Neural cell (in vitro differentiated cells): ENCODE measurements around the gene TRIM37. TPM values are rescaled to one million over a fixed set of nuclear protein-coding genes. Genes with fewer than 3 reads are reported as not detected.

Source experiments
- H2AFZ ChIP-seq: fragments of 200-600, 300-800 bp; sonication (generic), shearing (Covaris generic); 2 replicates; pipeline ENCODE4 v1.6.0; 2014; ENCODE audit warnings: low read depth, mild to moderate bottlenecking, antibody characterized with exemption, low read length, moderate library complexity
- H3F3A ChIP-seq: fragments of 200-600 bp; shearing (Covaris generic); 2 replicates; pipeline ENCODE4 v1.6.1; 2016; ENCODE audit warnings: mild to moderate bottlenecking, moderate library complexity, mixed read lengths, antibody characterized with exemption, low read length; ENCODE audit not compliant: insufficient read depth, poor library complexity, severe bottlenecking
- H3K27ac ChIP-seq: fragments of 200-600, 300-800 bp; sonication (generic), shearing (Covaris generic); 2 replicates; pipeline ENCODE4 v1.5.1; 2014; ENCODE audit warnings: mild to moderate bottlenecking, low read length, moderate library complexity
- H3K27me3 ChIP-seq: fragments of 300-800, 200-600 bp; sonication (generic), shearing (Covaris generic); 2 replicates; pipeline ENCODE4 v1.6.0; 2014; ENCODE audit warnings: mild to moderate bottlenecking, low read depth, low read length, moderate library complexity; ENCODE audit not compliant: insufficient read depth
- H3K36me3 ChIP-seq: fragments of 300-800, 200-600 bp; sonication (generic), shearing (Covaris generic); 2 replicates; pipeline ENCODE4 v1.5.1; 2014; ENCODE audit warnings: mild to moderate bottlenecking, antibody characterized with exemption, low read length, moderate library complexity; ENCODE audit not compliant: insufficient read depth
- H3K4me2 ChIP-seq: fragments of 300-800, 200-600 bp; sonication (generic), shearing (Covaris generic); 2 replicates; pipeline ENCODE4 v1.6.0; 2014; ENCODE audit warnings: mild to moderate bottlenecking, low read length
- H3K4me3 ChIP-seq: fragments of 300-800, 200-600 bp; sonication (generic), shearing (Covaris generic); 2 replicates; pipeline ENCODE4 v1.5.1; 2014; ENCODE audit warnings: mild to moderate bottlenecking, low read length, moderate library complexity
- H3K79me2 ChIP-seq: fragments of 200-600 bp; shearing (Covaris generic); replicated peaks from 2 replicates; pipeline ENCODE4 v1.6.0; 2014; ENCODE audit warnings: mild to moderate bottlenecking, low read length, moderate library complexity; ENCODE audit not compliant: insufficient read depth
- H3K9ac ChIP-seq: fragments of 300-800, 200-600 bp; sonication (generic), shearing (Covaris generic); 2 replicates; pipeline ENCODE4 v1.6.1; 2016; ENCODE audit warnings: mild to moderate bottlenecking, low read length, mixed read lengths
- H3K9me2 ChIP-seq: fragments of 200-600 bp; shearing (Covaris generic); 2 replicates; pipeline ENCODE4 v1.6.1; 2016; ENCODE audit warnings: mild to moderate bottlenecking, low read length, mixed read lengths; ENCODE audit not compliant: insufficient read depth
- H3K9me3 ChIP-seq: fragments of 200-600, 300-800 bp; sonication (generic), shearing (Covaris generic); 2 replicates; pipeline ENCODE4 v1.6.1; 2016; ENCODE audit warnings: mild to moderate bottlenecking, mixed run types, low read length, moderate library complexity, mixed read lengths
- H4K20me1 ChIP-seq: fragments of 200-600 bp; shearing (Covaris generic); 2 replicates; pipeline ENCODE4 v1.6.1; 2016; ENCODE audit warnings: mild to moderate bottlenecking, mixed run types; ENCODE audit not compliant: insufficient read depth
- EP300 ChIP-seq: fragments of 450-650 bp; conservative IDR thresholded peaks from 2 replicates; pipeline ENCODE4 v1.6.1; 2014; ENCODE audit warnings: antibody characterized with exemption, mild to moderate bottlenecking, moderate library complexity; ENCODE audit not compliant: poor library complexity, severe bottlenecking
- EZH2 ChIP-seq: fragments of 200-600, 300-800 bp; shearing (Covaris generic), sonication (generic); IDR thresholded peaks from 2 replicates; pipeline ENCODE4 v1.6.1; 2014; ENCODE audit warnings: antibody characterized with exemption, low read length, borderline replicate concordance, mild to moderate bottlenecking; ENCODE audit not compliant: insufficient read depth, poor library complexity, severe bottlenecking
- MXI1 ChIP-seq: fragments of 450-650 bp; conservative IDR thresholded peaks from 2 replicates; pipeline ENCODE4 v1.6.1; 2014; ENCODE audit warnings: antibody characterized with exemption, mild to moderate bottlenecking; ENCODE audit not compliant: poor library complexity, severe bottlenecking
- POLR2AphosphoS5 ChIP-seq: IDR thresholded peaks from 2 replicates; pipeline ENCODE4 v1.6.1; 2012
- RAD21 ChIP-seq: fragments of 450-650 bp; conservative IDR thresholded peaks from 2 replicates; pipeline ENCODE4 v1.6.1; 2014; ENCODE audit warnings: antibody characterized with exemption, mild to moderate bottlenecking, moderate library complexity
- SMC3 ChIP-seq: fragments of 450-650 bp; conservative IDR thresholded peaks from 2 replicates; pipeline ENCODE4 v1.6.1; 2014; ENCODE audit warnings: antibody characterized with exemption, mild to moderate bottlenecking, moderate library complexity; ENCODE audit not compliant: poor library complexity
- TAF1 ChIP-seq: IDR thresholded peaks from 2 replicates; pipeline ENCODE4 v1.6.1; 2012; ENCODE audit warnings: low read depth
- polyA plus RNA-seq: library from polyadenylated mRNA; depleted of rRNA; stranded (reverse); fragments of >200 nt; gene quantifications from 2 replicates; pipeline ENCODE4 v1.2.3, GENCODE V29; 2014
- TF ChIP-seq, protein P1 (sequence below): fragments of 450-650 bp; IDR thresholded peaks from 2 replicates; pipeline ENCODE4 v1.5.1; 2014; ENCODE audit warnings: antibody characterized with exemption, mild to moderate bottlenecking, moderate library complexity; ENCODE audit not compliant: poor library complexity, severe bottlenecking
- TF ChIP-seq, protein P2 (sequence below): IDR thresholded peaks from 2 replicates; pipeline ENCODE4 v1.6.1; 2012; ENCODE audit warnings: borderline replicate concordance

TRIM37 gene
- polyA plus RNA-seq, 1 donor from 2014 or later: 65.2 TPM

DNA sequence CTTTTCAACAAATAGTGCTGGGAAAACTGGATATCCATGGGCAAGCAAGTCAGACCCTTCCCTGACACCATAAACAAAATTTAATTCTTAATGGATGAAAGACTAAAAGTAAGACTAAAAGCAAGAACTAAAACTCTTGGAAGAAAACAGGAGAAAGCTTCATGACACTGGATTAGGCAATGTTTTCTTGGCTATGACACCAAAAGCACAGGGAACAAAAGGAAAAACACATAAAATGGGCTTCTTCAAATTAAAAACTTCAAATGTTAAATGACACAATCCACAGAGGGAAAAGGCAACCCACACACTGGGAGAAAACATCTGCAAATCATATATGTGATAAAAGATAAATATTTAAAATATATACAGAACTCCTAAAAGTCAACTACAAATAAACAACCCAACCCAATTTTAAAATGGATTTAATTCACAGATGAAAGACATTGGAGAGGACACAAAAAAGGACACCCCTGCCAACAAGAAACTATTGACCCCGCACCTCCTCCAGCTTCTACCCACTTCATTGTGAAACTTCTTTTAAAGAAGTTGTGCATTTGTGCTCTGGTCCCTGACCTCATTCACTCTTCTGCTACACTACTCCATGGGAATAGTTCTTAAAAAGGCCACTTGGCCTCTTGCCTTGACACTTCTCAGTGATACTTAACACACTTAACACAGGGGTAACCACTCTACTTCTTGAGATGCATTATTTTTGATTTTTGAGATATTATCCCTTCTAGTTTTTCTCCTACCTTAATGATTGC lies 80.3 kb downstream of the TRIM37 start:
- no peak overlapping the region for H3K4me3 ChIP-seq
- H3K36me3 ChIP-seq: no peaks in the 10 kb centered on the region
- H4K20me1 ChIP-seq: no peaks in the 10 kb centered on the region
- no peaks in the 10 kb centered on the region for H3K79me2 ChIP-seq
- TF ChIP-seq, protein P1, sequence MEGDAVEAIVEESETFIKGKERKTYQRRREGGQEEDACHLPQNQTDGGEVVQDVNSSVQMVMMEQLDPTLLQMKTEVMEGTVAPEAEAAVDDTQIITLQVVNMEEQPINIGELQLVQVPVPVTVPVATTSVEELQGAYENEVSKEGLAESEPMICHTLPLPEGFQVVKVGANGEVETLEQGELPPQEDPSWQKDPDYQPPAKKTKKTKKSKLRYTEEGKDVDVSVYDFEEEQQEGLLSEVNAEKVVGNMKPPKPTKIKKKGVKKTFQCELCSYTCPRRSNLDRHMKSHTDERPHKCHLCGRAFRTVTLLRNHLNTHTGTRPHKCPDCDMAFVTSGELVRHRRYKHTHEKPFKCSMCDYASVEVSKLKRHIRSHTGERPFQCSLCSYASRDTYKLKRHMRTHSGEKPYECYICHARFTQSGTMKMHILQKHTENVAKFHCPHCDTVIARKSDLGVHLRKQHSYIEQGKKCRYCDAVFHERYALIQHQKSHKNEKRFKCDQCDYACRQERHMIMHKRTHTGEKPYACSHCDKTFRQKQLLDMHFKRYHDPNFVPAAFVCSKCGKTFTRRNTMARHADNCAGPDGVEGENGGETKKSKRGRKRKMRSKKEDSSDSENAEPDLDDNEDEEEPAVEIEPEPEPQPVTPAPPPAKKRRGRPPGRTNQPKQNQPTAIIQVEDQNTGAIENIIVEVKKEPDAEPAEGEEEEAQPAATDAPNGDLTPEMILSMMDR: no peak
- TF ChIP-seq EP300 (no peak), RAD21 (no peak), EZH2 (no peak), MXI1 (no peak), TAF1 (no peak), POLR2AphosphoS5 (no peak), SMC3 (no peak)
- TF ChIP-seq, protein P2, sequence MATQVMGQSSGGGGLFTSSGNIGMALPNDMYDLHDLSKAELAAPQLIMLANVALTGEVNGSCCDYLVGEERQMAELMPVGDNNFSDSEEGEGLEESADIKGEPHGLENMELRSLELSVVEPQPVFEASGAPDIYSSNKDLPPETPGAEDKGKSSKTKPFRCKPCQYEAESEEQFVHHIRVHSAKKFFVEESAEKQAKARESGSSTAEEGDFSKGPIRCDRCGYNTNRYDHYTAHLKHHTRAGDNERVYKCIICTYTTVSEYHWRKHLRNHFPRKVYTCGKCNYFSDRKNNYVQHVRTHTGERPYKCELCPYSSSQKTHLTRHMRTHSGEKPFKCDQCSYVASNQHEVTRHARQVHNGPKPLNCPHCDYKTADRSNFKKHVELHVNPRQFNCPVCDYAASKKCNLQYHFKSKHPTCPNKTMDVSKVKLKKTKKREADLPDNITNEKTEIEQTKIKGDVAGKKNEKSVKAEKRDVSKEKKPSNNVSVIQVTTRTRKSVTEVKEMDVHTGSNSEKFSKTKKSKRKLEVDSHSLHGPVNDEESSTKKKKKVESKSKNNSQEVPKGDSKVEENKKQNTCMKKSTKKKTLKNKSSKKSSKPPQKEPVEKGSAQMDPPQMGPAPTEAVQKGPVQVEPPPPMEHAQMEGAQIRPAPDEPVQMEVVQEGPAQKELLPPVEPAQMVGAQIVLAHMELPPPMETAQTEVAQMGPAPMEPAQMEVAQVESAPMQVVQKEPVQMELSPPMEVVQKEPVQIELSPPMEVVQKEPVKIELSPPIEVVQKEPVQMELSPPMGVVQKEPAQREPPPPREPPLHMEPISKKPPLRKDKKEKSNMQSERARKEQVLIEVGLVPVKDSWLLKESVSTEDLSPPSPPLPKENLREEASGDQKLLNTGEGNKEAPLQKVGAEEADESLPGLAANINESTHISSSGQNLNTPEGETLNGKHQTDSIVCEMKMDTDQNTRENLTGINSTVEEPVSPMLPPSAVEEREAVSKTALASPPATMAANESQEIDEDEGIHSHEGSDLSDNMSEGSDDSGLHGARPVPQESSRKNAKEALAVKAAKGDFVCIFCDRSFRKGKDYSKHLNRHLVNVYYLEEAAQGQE: no peak
- no peaks in the 10 kb centered on the region for H3K9me3 ChIP-seq
- H3K9me2 ChIP-seq: no peaks in the 10 kb centered on the region
- H3K9ac ChIP-seq: no peak overlapping the region
- H3K4me2 ChIP-seq: no peak overlapping the region
- no peaks in the 10 kb centered on the region for H3K27me3 ChIP-seq
- H3K27ac ChIP-seq: no peak overlapping the region
- H3F3A ChIP-seq: no peaks in the 10 kb centered on the region
- no peak overlapping the region for H2AFZ ChIP-seq

DNA sequence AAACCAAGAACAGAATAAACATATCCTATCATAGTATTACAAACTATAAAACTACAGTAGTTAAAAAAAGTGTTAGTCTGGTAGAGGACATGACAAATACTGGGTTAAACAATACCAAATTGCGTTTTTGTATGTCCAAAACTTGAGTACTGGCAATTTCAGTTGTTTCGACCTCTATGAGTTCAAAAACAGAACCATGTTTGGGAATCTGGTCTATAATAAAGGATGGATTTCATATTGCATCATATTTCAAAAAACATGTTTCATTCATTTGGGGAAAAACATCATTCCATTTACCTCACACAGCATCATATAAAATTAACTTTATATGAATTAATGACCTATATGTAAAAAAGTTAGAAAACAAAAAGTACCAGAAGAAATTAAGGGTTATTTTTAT lies 81.8 kb downstream of the TRIM37 start:
- Histone ChIP-seq H3K79me2 (no peaks in the 10 kb centered on the region), H3K27me3 (no peaks in the 10 kb centered on the region), H3K9me3 (no peaks in the 10 kb centered on the region), H2AFZ (no peak overlapping the region), H3K4me2 (no peak overlapping the region), H4K20me1 (no peaks in the 10 kb centered on the region), H3K9me2 (no peaks in the 10 kb centered on the region), H3F3A (no peaks in the 10 kb centered on the region), H3K9ac (no peak overlapping the region), H3K4me3 (no peak overlapping the region), H3K27ac (no peak overlapping the region), H3K36me3 (no peaks in the 10 kb centered on the region)
- TF ChIP-seq, protein P2: no peak
- TF ChIP-seq, protein P1: no peak
- no peak for TF ChIP-seq RAD21
- TF ChIP-seq MXI1: no peak
- no peak for TF ChIP-seq EP300
- TF ChIP-seq SMC3: no peak
- no peak for TF ChIP-seq TAF1
- no peak for TF ChIP-seq POLR2AphosphoS5
- no peak for TF ChIP-seq EZH2
